Sigmoid colon (tissue), 7 donors: Measurements from ENCODE around the gene LLGL2. TPM values are rescaled to one million over a fixed set of nuclear protein-coding genes. Genes with fewer than 3 reads are reported as not detected.
A peak's percentile ranks its signal among the peaks of the same experiment; 100 is the strongest.

Experiments used
- DNase-seq: peaks from one replicate; pipeline ENCODE4 v3.0.0-alpha.2; 2019
- H3K27ac ChIP-seq, 4 donors: fragments of 200-600 bp; sonication (generic); one replicate each; pipeline ENCODE4 v1.5.1; 2016 to 2019; ENCODE audit warnings: mild to moderate bottlenecking in 1 of 4
- H3K27me3 ChIP-seq, 3 donors: fragments of 200-600 bp; sonication (generic); one replicate each; pipeline ENCODE4 v1.5.1; 2019; ENCODE audit warnings: mild to moderate bottlenecking in 1 of 3
- H3K36me3 ChIP-seq, 4 donors: fragments of 200-600 bp; sonication (generic); one replicate each; pipeline ENCODE4 v1.5.1; 2016 to 2019
- H3K4me1 ChIP-seq, 4 donors: fragments of 200-600 bp; sonication (generic); one replicate each; pipeline ENCODE4 v1.5.1; 2017 to 2019
- H3K4me3 ChIP-seq, 4 donors: fragments of 200-600 bp; sonication (generic); one replicate each; pipeline ENCODE4 v1.5.1; 2017 to 2019; ENCODE audit warnings: mild to moderate bottlenecking in 2 of 4, moderate library complexity in 1 of 4
- H3K9me3 ChIP-seq, 4 donors: fragments of 200-600 bp in 3 of 4; sonication (generic) in 3 of 4; one replicate each; pipeline versions ENCODE4 v1.5.1 to v1.6.1; 2013 to 2019
- EP300 ChIP-seq, 4 donors: sonication (generic); formaldehyde crosslinking; IDR thresholded peaks; one replicate each; pipeline ENCODE4 v1.6.1; 2017; ENCODE audit warnings: antibody characterized with exemption in 4 of 4
- POLR2A ChIP-seq, 2 donors: fragments of 450-650 bp; IDR thresholded peaks; one replicate each; pipeline ENCODE4 v1.6.1; 2016; ENCODE audit warnings: antibody characterized with exemption in 2 of 2, mild to moderate bottlenecking in 2 of 2, moderate library complexity in 2 of 2
- POLR2AphosphoS5 ChIP-seq, 4 donors: sonication (generic); formaldehyde crosslinking; IDR thresholded peaks; one replicate each; pipeline ENCODE4 v1.6.1; 2017; ENCODE audit warnings: antibody characterized with exemption in 4 of 4
- WGBS, 2 donors: extraction: QIAGEN DNeasy Blood & Tissue Kit; methylation state at CpG; one replicate each; pipeline ENCODE4 v1.1.7; 2013; 5-methylcytosine and 5-hydroxymethylcytosine counted together
- intact Hi-C: fragments of 100-400 bp; cut with DNase I; formaldehyde crosslinking; loops from one replicate; pipeline ENCODE4 v1.15.1; 2023
- polyA plus RNA-seq, 3 donors: library from polyadenylated mRNA; stranded (reverse); fragments of 200-250 nt; gene quantifications; one replicate each; pipeline ENCODE4 v1.2.3, GENCODE V29; 2013
- total RNA-seq, 4 donors: library from RNA; depleted of rRNA; stranded (reverse); fragments of >200 nt; gene quantifications; one replicate each; pipeline ENCODE4 v1.1.0, GENCODE V29; 2016
- TF ChIP-seq, protein P1 (sequence below), 4 experiments: fragments of 450-650 bp in 3 of 4; fragments of 200-600 bp in 1 of 4; IDR thresholded peaks; one replicate each; pipeline ENCODE4 v1.5.1; 2016 to 2019; ENCODE audit warnings: antibody characterized with exemption in 4 of 4, mild to moderate bottlenecking in 3 of 4, moderate library complexity in 2 of 4
- donor health status: healthy with polysubstance abuse.
- donor health status: Bipolar disorder and iron deficiency.
- donor health status: healthy.

The LLGL2 gene
- total and polyA plus RNA-seq, 7 donors = 1.4 to 299 (median 5.0) TPM

DNA sequence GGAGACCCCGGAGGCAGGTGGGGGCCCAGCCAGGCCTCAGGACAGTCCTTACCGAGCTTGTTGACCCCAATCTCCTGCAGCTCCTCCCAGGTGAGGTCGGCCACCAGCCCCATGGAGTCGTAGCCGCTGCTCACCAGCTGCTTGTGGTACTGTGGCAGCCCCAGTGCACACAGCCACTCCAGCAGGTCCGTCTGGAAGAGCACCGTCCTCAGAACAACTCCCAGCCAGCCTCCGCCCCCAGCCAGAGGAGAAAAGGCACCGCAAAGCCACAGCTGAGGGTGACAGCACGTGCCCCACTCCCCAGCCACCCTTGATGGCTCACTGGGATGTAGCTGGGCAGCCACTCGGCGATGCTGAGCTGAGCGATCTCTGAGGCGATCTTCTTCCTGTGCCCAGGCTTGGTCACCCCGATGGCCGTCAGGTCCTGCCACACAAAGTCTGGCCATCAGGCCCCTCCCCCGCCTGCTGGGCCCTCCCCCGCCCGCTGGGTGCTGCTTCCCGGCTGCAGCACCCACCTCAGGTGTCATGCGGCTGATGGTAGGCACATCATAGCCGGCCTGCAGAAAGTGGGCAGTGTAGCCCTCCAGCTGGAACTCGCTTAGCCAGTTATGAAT, 22.1 kb upstream of the LLGL2 start:
- Histone ChIP-seq H3K27me3 (no peaks in the 10 kb centered on the region), H3K9me3 (no peaks in the 10 kb centered on the region), H3K27ac (peak overlapping the region in 1 of 4 donors; percentile 2), H3K4me1 (peaks cover 0 to 45% (median 26%) of the 10 kb centered on the region in 4 donors), H3K4me3 (no peak overlapping the region), H3K36me3 (peaks cover 0 to 64% (median 36%) of the 10 kb centered on the region in 4 donors)
- intact Hi-C loops = no loop called here
- WGBS, 2 donors = 86 to 88% methylated on average over 23 of the region's 23 CpGs
- TF ChIP-seq EP300 (IDR thresholded peaks at IDR 0.05) = no peak
- no peak for TF ChIP-seq POLR2AphosphoS5 (IDR thresholded peaks at IDR 0.05)
- no peak for TF ChIP-seq POLR2A (IDR thresholded peaks at IDR 0.05)
- TF ChIP-seq, protein P1, sequence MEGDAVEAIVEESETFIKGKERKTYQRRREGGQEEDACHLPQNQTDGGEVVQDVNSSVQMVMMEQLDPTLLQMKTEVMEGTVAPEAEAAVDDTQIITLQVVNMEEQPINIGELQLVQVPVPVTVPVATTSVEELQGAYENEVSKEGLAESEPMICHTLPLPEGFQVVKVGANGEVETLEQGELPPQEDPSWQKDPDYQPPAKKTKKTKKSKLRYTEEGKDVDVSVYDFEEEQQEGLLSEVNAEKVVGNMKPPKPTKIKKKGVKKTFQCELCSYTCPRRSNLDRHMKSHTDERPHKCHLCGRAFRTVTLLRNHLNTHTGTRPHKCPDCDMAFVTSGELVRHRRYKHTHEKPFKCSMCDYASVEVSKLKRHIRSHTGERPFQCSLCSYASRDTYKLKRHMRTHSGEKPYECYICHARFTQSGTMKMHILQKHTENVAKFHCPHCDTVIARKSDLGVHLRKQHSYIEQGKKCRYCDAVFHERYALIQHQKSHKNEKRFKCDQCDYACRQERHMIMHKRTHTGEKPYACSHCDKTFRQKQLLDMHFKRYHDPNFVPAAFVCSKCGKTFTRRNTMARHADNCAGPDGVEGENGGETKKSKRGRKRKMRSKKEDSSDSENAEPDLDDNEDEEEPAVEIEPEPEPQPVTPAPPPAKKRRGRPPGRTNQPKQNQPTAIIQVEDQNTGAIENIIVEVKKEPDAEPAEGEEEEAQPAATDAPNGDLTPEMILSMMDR (IDR thresholded peaks at IDR 0.05) = no peak
- DNase-seq = no peak

DNA sequence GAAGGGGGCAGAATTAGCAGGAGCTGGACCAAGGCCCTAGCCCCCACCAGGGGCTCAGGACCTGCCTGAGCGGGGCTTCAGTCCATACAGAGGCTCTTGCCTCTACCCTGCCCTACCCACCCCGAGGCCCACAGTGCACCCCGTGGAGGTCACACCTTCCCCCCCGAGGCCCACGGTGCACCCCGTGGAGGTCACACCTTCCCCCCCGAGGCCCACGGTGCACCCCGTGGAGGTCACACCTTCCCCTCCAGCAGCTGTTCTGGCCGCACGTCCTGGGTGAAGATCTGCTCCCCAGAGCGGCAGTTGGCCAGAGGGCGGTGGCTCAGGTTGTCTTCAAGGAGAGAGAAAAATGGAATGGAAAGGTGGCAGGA, 21.5 kb upstream of the LLGL2 start:
- Histone ChIP-seq H3K9me3 (no peaks in the 10 kb centered on the region), H3K4me3 (no peak overlapping the region), H3K27me3 (no peaks in the 10 kb centered on the region), H3K4me1 (peaks cover 0 to 45% (median 30%) of the 10 kb centered on the region in 4 donors), H3K36me3 (peaks cover 0 to 64% (median 36%) of the 10 kb centered on the region in 4 donors), H3K27ac (no peak overlapping the region)
- no peak for DNase-seq
- 68 to 78% methylated on average over 13 of the region's 13 CpGs for WGBS, 2 donors
- intact Hi-C loops = no loop called here
- no peak for TF ChIP-seq EP300 (IDR thresholded peaks at IDR 0.05)
- TF ChIP-seq, protein P1 (IDR thresholded peaks at IDR 0.05) = no peak
- TF ChIP-seq POLR2A (IDR thresholded peaks at IDR 0.05) = no peak
- TF ChIP-seq POLR2AphosphoS5 (IDR thresholded peaks at IDR 0.05) = no peak

DNA sequence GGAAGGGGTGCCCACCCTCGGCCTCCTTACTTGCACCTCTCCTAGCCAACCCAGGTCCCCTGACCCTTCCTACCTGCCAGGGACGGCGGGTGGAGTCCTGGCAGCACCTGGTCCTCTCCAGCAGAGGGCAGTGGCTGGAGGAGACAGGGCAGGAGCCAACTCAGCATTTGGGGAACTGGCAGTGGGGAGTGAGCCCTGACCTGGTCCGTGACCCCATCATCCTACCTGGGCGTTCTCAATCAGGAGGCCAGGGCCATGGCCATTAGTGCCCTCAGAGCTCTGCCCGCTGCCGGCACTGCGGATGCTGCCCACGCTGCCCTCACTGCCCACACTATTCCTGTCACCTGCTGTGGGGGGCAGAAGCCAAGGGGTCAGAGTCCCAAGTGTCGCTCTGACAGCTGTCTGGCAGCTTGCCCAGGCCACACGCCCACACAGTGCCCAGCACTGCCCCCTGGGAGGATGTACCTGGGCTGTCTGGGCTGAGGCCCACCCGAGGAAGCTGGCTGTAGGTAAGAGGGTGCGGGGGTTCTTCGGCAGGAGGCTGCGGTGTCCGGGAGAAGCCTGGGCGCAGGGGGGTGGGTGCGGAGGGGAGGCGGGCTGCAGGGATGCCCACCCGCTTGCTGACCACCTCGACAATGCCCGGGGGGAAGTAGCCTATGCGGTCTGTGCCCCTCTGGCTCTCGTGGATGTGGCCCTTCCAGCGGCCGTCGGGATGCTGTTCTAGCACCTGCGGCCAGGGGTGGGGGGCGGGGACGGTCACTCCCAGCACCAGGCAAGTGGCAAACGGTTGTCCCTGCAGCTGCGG, 20.9 kb upstream of the LLGL2 start:
- no peak overlapping the region for H3K4me3 ChIP-seq
- no peaks in the 10 kb centered on the region for H3K27me3 ChIP-seq
- peaks cover 0 to 45% (median 33%) of the 10 kb centered on the region in 4 donors for H3K4me1 ChIP-seq
- no peaks in the 10 kb centered on the region for H3K9me3 ChIP-seq
- H3K36me3 ChIP-seq = peaks cover 0 to 64% (median 36%) of the 10 kb centered on the region in 4 donors
- peak overlapping the region in 1 of 4 donors; percentile 38 for H3K27ac ChIP-seq
- 71 to 78% methylated on average over 32 of the region's 32 CpGs for WGBS, 2 donors
- intact Hi-C loops = no loop called here
- TF ChIP-seq, protein P1 (IDR thresholded peaks at IDR 0.05) = peak in 2 of 4 experiments; percentile 24 to 33
- no peak for TF ChIP-seq POLR2A (IDR thresholded peaks at IDR 0.05)
- DNase-seq = no peak

DNA sequence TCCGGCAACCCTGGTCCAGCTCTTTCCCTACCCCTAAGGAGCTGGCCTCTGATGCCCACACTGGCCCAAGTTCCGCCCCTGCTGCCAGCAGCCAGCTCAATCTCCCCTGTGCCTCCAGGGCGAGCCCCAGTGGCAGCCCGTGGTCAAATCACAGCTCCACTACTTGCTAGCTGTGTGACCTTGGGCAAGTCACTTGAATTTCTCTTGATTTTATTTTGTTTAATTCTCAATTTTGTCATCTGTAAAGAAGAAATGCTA, 20.4 kb upstream of the LLGL2 start:
- intact Hi-C loops = no loop called here
- Histone ChIP-seq H3K27me3 (no peaks in the 10 kb centered on the region), H3K9me3 (no peaks in the 10 kb centered on the region), H3K4me3 (no peak overlapping the region), H3K36me3 (peaks cover 0 to 58% (median 36%) of the 10 kb centered on the region in 4 donors), H3K27ac (no peak overlapping the region), H3K4me1 (peaks cover 0 to 45% (median 36%) of the 10 kb centered on the region in 4 donors)
- 82 to 90% methylated on average over 4 of the region's 4 CpGs for WGBS, 2 donors
- no peak for DNase-seq
- no peak for TF ChIP-seq POLR2AphosphoS5 (IDR thresholded peaks at IDR 0.05)
- no peak for TF ChIP-seq EP300 (IDR thresholded peaks at IDR 0.05)
- TF ChIP-seq, protein P1 (IDR thresholded peaks at IDR 0.05) = no peak
- no peak for TF ChIP-seq POLR2A (IDR thresholded peaks at IDR 0.05)
